Gastrocnemius medialis (tissue), 4 donors: ENCODE results near the gene GOSR1. TPM values are rescaled to one million over a fixed set of nuclear protein-coding genes. Genes with fewer than 3 reads are reported as not detected.
"Not testable (repeated sequence)": the region's sequence is repeated elsewhere in the genome, so short reads cannot be mapped to it uniquely, and the experiment has no call there.

Experiments
- ATAC-seq, 2 donors: fragments of 150-250 bp; one replicate each; pipeline ENCODE4 v1.9.1; 2016
- DNase-seq, 2 donors: peaks; one replicate each; pipeline ENCODE4 v3.0.0-alpha.2; 2019
- H3K27ac ChIP-seq, 4 donors: fragments of 200-600 bp; sonication (generic); 1 replicate in 1 of 4; 2 replicates in 3 of 4; pipeline ENCODE4 v1.5.1; 2016 to 2018; ENCODE audit warnings: mild to moderate bottlenecking in 2 of 4, moderate library complexity in 1 of 4
- H3K27me3 ChIP-seq, 3 donors: fragments of 200-600 bp; sonication (generic) in 2 of 3; 1 replicate in 1 of 3; 2 replicates in 2 of 3; pipeline versions ENCODE4 v1.5.1 to v1.6.0; 2016 to 2019; ENCODE audit warnings: mild to moderate bottlenecking in 1 of 3, moderate library complexity in 1 of 3
- H3K36me3 ChIP-seq, 2 donors: fragments of 200-600 bp; sonication (generic) in 1 of 2; one replicate each; pipeline ENCODE4 v1.5.1; 2017 to 2018
- H3K4me1 ChIP-seq, 2 donors: fragments of 200-600 bp; sonication (generic) in 1 of 2; one replicate each; pipeline ENCODE4 v1.5.1; 2016 to 2017; ENCODE audit warnings: mild to moderate bottlenecking in 2 of 2
- H3K4me3 ChIP-seq, 4 donors: fragments of 200-600 bp; sonication (generic) in 3 of 4; 1 replicate in 1 of 4; 2 replicates in 3 of 4; pipeline ENCODE4 v1.5.1; 2016 to 2019; ENCODE audit warnings: mild to moderate bottlenecking in 2 of 4
- H3K9me3 ChIP-seq, 3 donors: fragments of 200-600 bp; sonication (generic) in 2 of 3; 1 replicate in 1 of 3; 2 replicates in 2 of 3; pipeline ENCODE4 v1.5.1; 2016 to 2019
- POLR2A ChIP-seq, 2 donors: fragments of 450-650 bp; IDR thresholded peaks; one replicate each; pipeline ENCODE4 v1.6.1; 2017; ENCODE audit warnings: antibody characterized with exemption in 2 of 2, mild to moderate bottlenecking in 2 of 2, moderate library complexity in 2 of 2
- in situ Hi-C, 4 donors: fragments of 200-750 bp; cut with MboI; loops; one replicate each; pipeline versions ENCODE4 v1.15.0 to v1.8.0; 2017; ENCODE audit warnings: low sequenced_read_pairs in 4 of 4
- intact Hi-C: fragments of 100-400 bp; cut with DNase I; formaldehyde crosslinking; loops from one replicate; pipeline ENCODE4 v1.15.1; 2023; ENCODE audit warnings: low total_unique reads
- total RNA-seq, 4 donors: library from RNA; depleted of rRNA; stranded (reverse); fragments of >200 nt; gene quantifications; one replicate each; pipeline versions ENCODE4 v1.1.0 to v1.2.3, GENCODE V29; 2016
- TF ChIP-seq, protein P1 (sequence below), 5 experiments: fragments of 450-650 bp in 3 of 5; fragments of 200-600 bp in 2 of 5; sonication (generic) in 2 of 5; IDR thresholded peaks in 4 of 5; conservative IDR thresholded peaks in 1 of 5; 1 replicate in 4 of 5; 2 replicates in 1 of 5; pipeline ENCODE4 v1.5.1; 2016 to 2019; ENCODE audit warnings: antibody characterized with exemption in 5 of 5, mild to moderate bottlenecking in 3 of 5, moderate library complexity in 3 of 5

Gene GOSR1
- total RNA-seq, 4 donors from 2014 or later: 22.7 to 29.1 (median 25.8) TPM

DNA sequence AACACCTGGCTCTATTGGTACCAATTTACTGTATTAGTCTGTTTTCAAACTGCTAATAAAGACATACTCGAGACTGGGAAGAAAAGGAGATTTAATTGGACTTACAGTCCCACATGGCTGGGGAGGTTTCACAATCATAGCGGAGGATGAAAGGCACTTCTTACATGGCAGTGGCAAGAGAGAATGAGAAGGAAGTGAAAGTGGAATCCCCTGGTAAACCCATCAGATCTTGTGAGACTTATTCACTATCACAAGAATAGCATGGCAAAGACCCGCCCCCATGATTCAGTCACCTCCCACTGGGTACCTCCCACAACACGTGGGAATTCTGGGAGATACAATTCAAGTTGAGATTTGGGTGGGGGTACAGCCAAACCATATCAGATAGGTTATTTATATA, 22.6 kb upstream of the GOSR1 start:
- no peaks in the 10 kb centered on the region for H3K27me3 ChIP-seq
- peaks cover 0 to 40% of the 10 kb centered on the region in 2 donors for H3K36me3 ChIP-seq
- DNase-seq: no peak
- TF ChIP-seq POLR2A (IDR thresholded peaks at IDR 0.05): no peak
- TF ChIP-seq, protein P1, sequence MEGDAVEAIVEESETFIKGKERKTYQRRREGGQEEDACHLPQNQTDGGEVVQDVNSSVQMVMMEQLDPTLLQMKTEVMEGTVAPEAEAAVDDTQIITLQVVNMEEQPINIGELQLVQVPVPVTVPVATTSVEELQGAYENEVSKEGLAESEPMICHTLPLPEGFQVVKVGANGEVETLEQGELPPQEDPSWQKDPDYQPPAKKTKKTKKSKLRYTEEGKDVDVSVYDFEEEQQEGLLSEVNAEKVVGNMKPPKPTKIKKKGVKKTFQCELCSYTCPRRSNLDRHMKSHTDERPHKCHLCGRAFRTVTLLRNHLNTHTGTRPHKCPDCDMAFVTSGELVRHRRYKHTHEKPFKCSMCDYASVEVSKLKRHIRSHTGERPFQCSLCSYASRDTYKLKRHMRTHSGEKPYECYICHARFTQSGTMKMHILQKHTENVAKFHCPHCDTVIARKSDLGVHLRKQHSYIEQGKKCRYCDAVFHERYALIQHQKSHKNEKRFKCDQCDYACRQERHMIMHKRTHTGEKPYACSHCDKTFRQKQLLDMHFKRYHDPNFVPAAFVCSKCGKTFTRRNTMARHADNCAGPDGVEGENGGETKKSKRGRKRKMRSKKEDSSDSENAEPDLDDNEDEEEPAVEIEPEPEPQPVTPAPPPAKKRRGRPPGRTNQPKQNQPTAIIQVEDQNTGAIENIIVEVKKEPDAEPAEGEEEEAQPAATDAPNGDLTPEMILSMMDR (IDR thresholded peaks at IDR 0.05 in 4 of 5, conservative IDR thresholded peaks at IDR 0.05 in 1 of 5): no peak
- in situ Hi-C loops: no loop called here
- ATAC-seq: no peak
- intact Hi-C loops: no loop called here
- H3K4me3 ChIP-seq: no peak overlapping the region
- H3K9me3 ChIP-seq: no peaks in the 10 kb centered on the region
- H3K27ac ChIP-seq: no peak overlapping the region
- H3K4me1 ChIP-seq: peaks cover 6 to 13% of the 10 kb centered on the region in 2 donors

DNA sequence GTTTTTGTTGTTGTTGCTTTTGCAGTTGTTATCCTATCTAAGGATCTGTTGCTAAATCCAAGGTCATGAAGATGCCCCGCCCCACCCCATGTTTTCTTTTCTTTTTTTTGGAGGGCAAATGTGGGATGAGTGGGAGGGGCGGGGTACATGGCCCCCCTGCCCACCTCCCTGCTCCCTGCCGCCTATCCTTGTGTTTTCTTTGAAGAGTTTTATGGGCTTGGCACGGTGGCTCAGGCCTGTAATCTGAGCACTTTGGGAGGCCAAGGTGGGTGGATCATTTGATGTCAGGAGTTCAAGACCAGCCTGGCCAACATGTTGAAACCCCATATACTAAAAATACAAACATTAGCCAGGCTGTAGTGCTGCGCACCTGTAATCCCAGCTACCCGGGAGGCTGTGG, 18.8 kb upstream of the GOSR1 start:
- Histone ChIP-seq H3K4me3 (no peak overlapping the region), H3K4me1 (no peaks in the 10 kb centered on the region), H3K36me3 (peaks cover 0 to 61% of the 10 kb centered on the region in 2 donors), H3K27ac (no peak overlapping the region), H3K27me3 (no peaks in the 10 kb centered on the region), H3K9me3 (no peaks in the 10 kb centered on the region)
- no peak for DNase-seq
- TF ChIP-seq POLR2A (IDR thresholded peaks at IDR 0.05): no peak
- TF ChIP-seq, protein P1 (IDR thresholded peaks at IDR 0.05 in 4 of 5, conservative IDR thresholded peaks at IDR 0.05 in 1 of 5): no peak
- in situ Hi-C loops: no loop called here
- no peak for ATAC-seq
- intact Hi-C loops: no loop called here

DNA sequence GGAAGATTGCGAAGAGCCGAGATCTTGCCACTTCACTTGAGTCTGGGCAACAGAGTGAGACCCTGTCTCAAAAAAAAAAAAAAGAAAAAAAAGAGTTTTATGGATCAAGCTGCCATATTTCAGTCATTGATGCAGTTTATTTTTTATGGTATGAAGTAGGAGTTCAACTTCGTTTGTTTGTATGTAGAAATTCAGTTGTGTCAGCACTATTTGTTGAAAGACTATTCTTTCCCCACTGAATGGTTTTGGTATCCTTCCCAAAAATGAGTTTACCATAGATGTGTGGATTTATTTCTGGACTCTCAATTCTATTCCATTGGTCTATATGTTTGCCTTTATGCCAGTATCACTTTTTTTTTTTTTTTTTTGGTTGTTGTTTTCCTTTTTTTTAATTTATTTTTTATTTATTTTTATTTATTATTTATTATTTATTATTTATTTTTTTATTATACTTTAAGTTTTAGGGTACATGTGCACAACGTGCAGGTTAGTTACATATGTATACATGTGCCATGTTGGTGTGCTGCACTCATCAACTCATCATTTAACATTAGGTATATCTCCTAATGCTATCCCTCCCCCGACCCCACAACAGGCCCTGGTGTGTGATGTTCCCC, 18.3 kb upstream of the GOSR1 start:
- H3K9me3 ChIP-seq, H3K4me3 ChIP-seq, ATAC-seq, intact Hi-C loops, H3K27me3 ChIP-seq, in situ Hi-C loops, H3K27ac ChIP-seq, H3K4me1 ChIP-seq, DNase-seq: not testable (repeated sequence)
- H3K36me3 ChIP-seq: peaks cover 0 to 56% of the 10 kb centered on the region in 2 donors

DNA sequence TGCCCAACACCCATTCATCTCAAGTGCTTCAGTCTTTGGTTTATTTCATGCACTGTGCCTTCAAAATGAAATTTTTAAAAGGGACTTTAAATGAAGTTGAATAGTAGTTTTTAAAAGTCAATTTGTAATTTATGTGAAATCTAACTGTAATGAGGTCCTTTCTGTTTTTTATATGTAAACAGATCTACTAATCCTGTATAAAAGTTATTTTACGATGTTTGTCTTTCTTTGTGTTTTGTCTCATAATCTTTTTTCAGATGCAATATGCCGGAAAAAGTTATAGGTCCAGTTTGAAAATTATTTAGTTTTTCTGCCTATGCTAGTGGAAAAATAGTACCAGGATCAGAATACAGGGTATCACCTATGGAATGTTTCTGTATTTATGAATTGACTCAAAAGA, 8.7 kb upstream of the GOSR1 start:
- H3K27ac ChIP-seq: no peak overlapping the region
- DNase-seq: no peak
- intact Hi-C loops (no loop called here), in situ Hi-C loops (no loop called here)
- H3K4me1 ChIP-seq: no peaks in the 10 kb centered on the region
- no peaks in the 10 kb centered on the region for H3K27me3 ChIP-seq
- no peak overlapping the region for H3K4me3 ChIP-seq
- H3K36me3 ChIP-seq: peaks cover 0 to 12% of the 10 kb centered on the region in 2 donors
- no peaks in the 10 kb centered on the region for H3K9me3 ChIP-seq
- ATAC-seq: no peak
- TF ChIP-seq, protein P1 (IDR thresholded peaks at IDR 0.05 in 4 of 5, conservative IDR thresholded peaks at IDR 0.05 in 1 of 5): no peak
- no peak for TF ChIP-seq POLR2A (IDR thresholded peaks at IDR 0.05)

DNA sequence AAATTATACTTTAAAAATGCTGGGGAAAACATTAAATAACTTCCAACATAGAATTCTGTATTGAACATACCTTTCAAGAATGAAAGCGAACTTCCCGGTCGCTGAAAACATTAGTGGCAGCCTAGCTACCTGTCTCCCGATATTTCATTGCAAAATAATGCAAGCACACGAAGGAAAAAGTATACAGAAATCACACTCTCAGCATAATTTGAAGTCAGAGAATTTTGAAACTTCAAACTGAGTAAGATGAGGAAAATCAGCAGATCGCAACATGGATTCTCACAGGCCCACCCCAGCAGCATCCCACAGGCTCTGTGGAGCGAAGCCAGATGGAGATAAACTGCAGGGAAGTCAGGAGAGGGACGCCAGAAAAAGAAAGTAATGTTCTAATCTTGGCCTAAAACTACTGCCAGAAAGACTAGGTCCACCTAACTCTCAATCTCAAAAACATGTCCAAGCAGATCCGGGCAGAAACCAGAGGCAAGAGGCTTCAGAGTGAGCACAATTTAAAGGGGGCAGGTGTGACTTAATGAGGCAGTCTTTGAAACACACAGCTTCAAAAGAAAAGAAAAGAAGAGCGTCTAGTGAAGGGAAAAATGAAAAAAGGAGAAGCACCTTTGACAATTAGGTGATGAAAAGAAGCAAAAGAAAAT, 4.8 kb upstream of the GOSR1 start:
- no peak for ATAC-seq
- intact Hi-C loops (loop anchor here (10.0 kb wide), 1 partner anchor 132 kb away; no protein-coding TSS in a partner anchor), in situ Hi-C loops (no loop called here)
- Histone ChIP-seq H3K27me3 (no peaks in the 10 kb centered on the region), H3K4me1 (peaks cover 5 to 8% of the 10 kb centered on the region in 2 donors), H3K36me3 (no peaks in the 10 kb centered on the region), H3K27ac (no peak overlapping the region), H3K4me3 (no peak overlapping the region), H3K9me3 (no peaks in the 10 kb centered on the region)
- no peak for DNase-seq
- TF ChIP-seq POLR2A (IDR thresholded peaks at IDR 0.05): no peak
- TF ChIP-seq, protein P1 (IDR thresholded peaks at IDR 0.05 in 4 of 5, conservative IDR thresholded peaks at IDR 0.05 in 1 of 5): no peak
